Hepatocyte (in vitro differentiated cells): ENCODE measurements around the gene CCDC187. TPM values are rescaled to one million over a fixed set of nuclear protein-coding genes. Genes with fewer than 3 reads are reported as not detected.

Experiments
- DNase-seq: peaks from one replicate; pipeline ENCODE4 v3.0.0-alpha.2; 2016; ENCODE audit warnings: low spot score
- H2AFZ ChIP-seq: fragments of 200-600 bp; sonication (generic); 2 replicates; pipeline ENCODE4 v1.6.0; 2016; ENCODE audit warnings: antibody characterized with exemption, mild to moderate bottlenecking
- H3K27ac ChIP-seq: fragments of 200-600 bp; sonication (generic); 2 replicates; pipeline ENCODE4 v1.5.1; 2016; ENCODE audit warnings: mild to moderate bottlenecking
- H3K27me3 ChIP-seq: fragments of 200-600 bp; sonication (generic); 2 replicates; pipeline ENCODE4 v1.6.1; 2016
- H3K36me3 ChIP-seq: fragments of 200-600 bp; sonication (generic); replicated peaks from 2 replicates; pipeline ENCODE4 v1.5.1; 2016; ENCODE audit warnings: low read depth; ENCODE audit not compliant: insufficient read depth
- H3K4me1 ChIP-seq: fragments of 200-600 bp; sonication (generic); 2 replicates; pipeline ENCODE4 v1.5.1; 2016; ENCODE audit warnings: mild to moderate bottlenecking, moderate library complexity; ENCODE audit not compliant: insufficient read depth
- H3K4me2 ChIP-seq: fragments of 200-600 bp; sonication (generic); 2 replicates; pipeline ENCODE4 v1.6.0; 2016
- H3K4me3 ChIP-seq: fragments of 200-600 bp; sonication (generic); 2 replicates; pipeline ENCODE4 v1.5.1; 2016; ENCODE audit warnings: mild to moderate bottlenecking
- H3K79me2 ChIP-seq: fragments of 200-600 bp; sonication (generic); 2 replicates; pipeline ENCODE4 v1.6.0; 2017; ENCODE audit warnings: mild to moderate bottlenecking
- H3K9me2 ChIP-seq: fragments of 200-600 bp; sonication (generic); replicated peaks from 2 replicates; pipeline ENCODE4 v1.6.0; 2017; ENCODE audit warnings: mild to moderate bottlenecking; ENCODE audit not compliant: insufficient read depth
- H3K9me3 ChIP-seq: fragments of 200-600 bp; sonication (generic); 2 replicates; pipeline ENCODE4 v1.5.1; 2016; ENCODE audit warnings: low read depth, mild to moderate bottlenecking
- H4K20me1 ChIP-seq: fragments of 200-600 bp; sonication (generic); 2 replicates; pipeline ENCODE4 v1.6.0; 2016; ENCODE audit warnings: mild to moderate bottlenecking; ENCODE audit not compliant: insufficient read depth, poor library complexity, severe bottlenecking
- EZH2 ChIP-seq: fragments of 200-600 bp; sonication (generic); IDR thresholded peaks from 2 replicates; pipeline ENCODE4 v1.6.1; 2016; ENCODE audit warnings: antibody characterized with exemption, mild to moderate bottlenecking, borderline replicate concordance
- EZH2phosphoT487 ChIP-seq: fragments of 200-600 bp; sonication (generic); IDR thresholded peaks from one replicate; pipeline ENCODE4 v1.6.1; 2018; ENCODE audit warnings: antibody characterized with exemption, mild to moderate bottlenecking, low read depth, moderate library complexity; ENCODE audit not compliant: unreplicated experiment, severe bottlenecking
- whole genome bisulfite sequencing: methylation state at CpG from one replicate; pipeline ENCODE4 v1.1.6; 2016; ENCODE audit warnings: low lambda C conversion rate; ENCODE audit errors: missing lambda C conversion rate; 5-methylcytosine and 5-hydroxymethylcytosine counted together
- polyA plus RNA-seq: library from polyadenylated mRNA; unstranded; fragments of >200 nt; fragmentation: Nextera tagmentation; extraction: Ambion mirVana; gene quantifications from 2 replicates; pipeline ENCODE4 v1.2.1, GENCODE V29; 2016
- total RNA-seq: library from RNA; depleted of rRNA; stranded (reverse); fragments of >200 nt; gene quantifications from 2 replicates; pipeline ENCODE4 v1.2.3, GENCODE V29; 2014
- TF ChIP-seq, protein P1 (sequence below): fragments of 200-600 bp; sonication (generic); IDR thresholded peaks from 2 replicates; pipeline ENCODE4 v1.5.1; 2016; ENCODE audit warnings: antibody characterized with exemption, mild to moderate bottlenecking; ENCODE audit not compliant: poor library complexity

The CCDC187 gene
- total and polyA plus RNA-seq, 2 experiments from 2014 or later = 0.60 to 0.75 TPM

DNA sequence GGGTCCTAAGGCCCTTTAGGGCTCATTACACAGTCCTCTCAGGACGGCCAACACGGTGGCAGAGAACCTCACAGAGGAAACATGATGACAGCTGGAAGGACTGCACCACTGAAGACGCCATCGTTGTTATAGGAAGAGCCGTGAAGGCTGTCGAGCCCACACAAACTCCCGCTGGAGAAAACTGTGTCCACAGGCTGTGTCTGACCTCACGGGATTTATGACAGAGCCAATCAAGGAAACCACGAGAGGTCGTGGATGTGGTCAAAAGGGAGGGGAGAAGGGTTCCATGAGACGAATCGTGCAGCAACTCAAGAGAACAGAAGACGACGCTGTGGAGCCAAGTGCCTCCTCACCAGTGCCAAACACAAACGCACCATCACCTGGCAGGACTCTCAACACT lies 70.5 kb downstream of the CCDC187 start:
- Histone ChIP-seq H3K4me1 (no peaks in the 10 kb centered on the region), H3K27ac (no peak overlapping the region), H3K4me2 (no peak overlapping the region), H3K27me3 (no peaks in the 10 kb centered on the region), H3K4me3 (no peak overlapping the region), H3K36me3 (no peaks in the 10 kb centered on the region), H3K9me3 (no peaks in the 10 kb centered on the region), H3K79me2 (peaks cover 22% of the 10 kb centered on the region), H2AFZ (no peak overlapping the region), H3K9me2 (no peaks in the 10 kb centered on the region), H4K20me1 (peaks cover 11% of the 10 kb centered on the region)
- TF ChIP-seq, protein P1, sequence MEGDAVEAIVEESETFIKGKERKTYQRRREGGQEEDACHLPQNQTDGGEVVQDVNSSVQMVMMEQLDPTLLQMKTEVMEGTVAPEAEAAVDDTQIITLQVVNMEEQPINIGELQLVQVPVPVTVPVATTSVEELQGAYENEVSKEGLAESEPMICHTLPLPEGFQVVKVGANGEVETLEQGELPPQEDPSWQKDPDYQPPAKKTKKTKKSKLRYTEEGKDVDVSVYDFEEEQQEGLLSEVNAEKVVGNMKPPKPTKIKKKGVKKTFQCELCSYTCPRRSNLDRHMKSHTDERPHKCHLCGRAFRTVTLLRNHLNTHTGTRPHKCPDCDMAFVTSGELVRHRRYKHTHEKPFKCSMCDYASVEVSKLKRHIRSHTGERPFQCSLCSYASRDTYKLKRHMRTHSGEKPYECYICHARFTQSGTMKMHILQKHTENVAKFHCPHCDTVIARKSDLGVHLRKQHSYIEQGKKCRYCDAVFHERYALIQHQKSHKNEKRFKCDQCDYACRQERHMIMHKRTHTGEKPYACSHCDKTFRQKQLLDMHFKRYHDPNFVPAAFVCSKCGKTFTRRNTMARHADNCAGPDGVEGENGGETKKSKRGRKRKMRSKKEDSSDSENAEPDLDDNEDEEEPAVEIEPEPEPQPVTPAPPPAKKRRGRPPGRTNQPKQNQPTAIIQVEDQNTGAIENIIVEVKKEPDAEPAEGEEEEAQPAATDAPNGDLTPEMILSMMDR = no peak
- TF ChIP-seq EZH2 (no peak), EZH2phosphoT487 (no peak)
- no peak for DNase-seq
- 91% methylated on average over 15 of the region's 15 CpGs for WGBS

DNA sequence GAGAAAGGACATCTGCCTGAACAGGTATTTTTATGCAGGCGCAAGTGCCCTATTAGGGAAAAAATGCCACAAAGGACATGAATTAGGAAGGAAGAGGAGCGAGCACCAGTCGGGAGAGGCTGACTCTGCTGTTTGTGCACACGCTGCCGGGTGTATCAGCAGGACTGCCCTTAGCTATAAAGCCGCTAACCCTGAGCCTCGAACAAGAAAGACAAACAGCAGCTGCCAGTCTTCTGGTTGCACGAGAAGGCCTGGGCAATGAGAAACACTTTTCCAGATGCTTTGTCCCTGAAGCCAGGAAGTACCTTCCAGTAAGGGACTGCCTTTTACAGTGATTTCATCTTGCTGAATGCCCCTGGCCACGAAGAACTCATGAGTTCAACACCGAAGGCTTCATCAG lies 70.9 kb downstream of the CCDC187 start:
- Histone ChIP-seq H3K79me2 (peaks cover 22% of the 10 kb centered on the region), H3K9me2 (no peaks in the 10 kb centered on the region), H3K27me3 (no peaks in the 10 kb centered on the region), H3K4me2 (no peak overlapping the region), H2AFZ (no peak overlapping the region), H4K20me1 (peaks cover 7% of the 10 kb centered on the region), H3K36me3 (no peaks in the 10 kb centered on the region), H3K9me3 (no peaks in the 10 kb centered on the region), H3K27ac (no peak overlapping the region), H3K4me3 (no peak overlapping the region), H3K4me1 (no peaks in the 10 kb centered on the region)
- TF ChIP-seq EZH2phosphoT487 = no peak
- TF ChIP-seq EZH2 = no peak
- TF ChIP-seq, protein P1 = no peak
- no peak for DNase-seq
- 64% methylated on average over 10 of the region's 10 CpGs for WGBS

DNA sequence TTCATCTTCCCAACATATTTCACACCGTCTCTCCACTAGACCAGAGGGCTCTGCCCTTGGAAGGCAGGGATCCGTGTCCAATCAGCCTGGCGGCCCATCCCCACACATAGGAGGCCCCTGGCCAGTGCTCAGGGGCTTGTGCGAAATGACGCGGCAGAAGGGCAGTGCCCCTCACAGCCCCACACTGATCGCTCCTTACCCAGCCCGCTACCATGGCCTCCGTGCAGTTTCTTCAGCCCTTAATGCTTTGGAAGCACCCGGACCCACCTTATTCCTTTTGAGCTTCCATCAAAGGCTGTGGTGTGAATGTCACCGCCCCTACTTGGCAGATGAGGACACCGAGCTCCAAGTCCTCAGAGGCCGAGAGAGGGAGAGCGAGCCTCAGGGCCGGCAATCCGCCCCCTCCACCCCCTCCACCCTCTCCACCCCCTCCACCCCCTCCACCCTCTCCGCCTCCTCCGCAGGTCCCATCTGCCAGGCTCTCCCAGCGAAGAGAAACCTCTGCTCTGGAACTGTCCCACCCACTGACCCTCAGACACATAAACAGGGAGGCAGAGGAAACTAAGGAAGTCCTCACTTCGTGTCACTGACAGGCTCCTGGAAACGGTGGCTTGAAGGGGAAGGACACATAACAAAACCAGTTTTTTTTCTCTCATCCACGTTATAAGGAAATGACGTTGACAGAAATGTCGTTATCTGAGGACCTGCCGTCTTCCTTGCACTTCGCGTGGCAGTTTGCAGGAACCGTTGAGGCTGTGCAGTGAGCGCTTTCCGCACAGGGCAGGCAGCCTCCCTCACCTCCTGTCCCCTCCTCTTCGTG lies 72.2 kb downstream of the CCDC187 start:
- Histone ChIP-seq H3K4me3 (no peak overlapping the region), H3K27ac (no peak overlapping the region), H3K4me2 (no peak overlapping the region), H3K36me3 (no peaks in the 10 kb centered on the region), H4K20me1 (peaks cover 5% of the 10 kb centered on the region), H3K27me3 (no peaks in the 10 kb centered on the region), H3K79me2 (peaks cover 22% of the 10 kb centered on the region), H3K9me2 (no peaks in the 10 kb centered on the region), H3K9me3 (no peaks in the 10 kb centered on the region), H2AFZ (no peak overlapping the region), H3K4me1 (no peaks in the 10 kb centered on the region)
- no peak for DNase-seq
- WGBS = 92% methylated on average over 28 of the region's 31 CpGs
- TF ChIP-seq EZH2 = no peak

DNA sequence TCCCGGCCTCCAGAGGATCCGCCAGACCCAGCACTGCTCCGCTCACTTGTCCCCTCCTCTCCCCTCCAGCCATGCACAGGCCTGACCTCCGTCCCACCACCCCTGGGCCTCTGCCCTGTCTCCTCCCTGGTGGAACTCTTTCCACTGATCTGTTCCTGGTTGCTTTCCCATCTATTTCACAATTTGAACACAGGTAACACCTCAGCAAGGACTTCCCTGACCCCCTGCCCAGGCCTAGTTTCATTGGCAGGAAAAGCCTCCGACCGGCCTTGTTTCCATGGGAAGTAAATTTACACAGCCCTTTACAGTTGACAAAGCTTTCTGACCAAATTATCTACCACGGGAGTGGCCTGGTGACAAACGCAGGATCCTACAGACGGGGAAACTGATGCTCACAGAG lies 73.1 kb downstream of the CCDC187 start:
- Histone ChIP-seq H4K20me1 (peaks cover 8% of the 10 kb centered on the region), H3K79me2 (peaks cover 25% of the 10 kb centered on the region), H3K4me1 (no peaks in the 10 kb centered on the region)

More for the DNA sequence above, 73.1 kb downstream of the CCDC187 start:
- H3K27me3 ChIP-seq = no peaks in the 10 kb centered on the region
- H3K4me2 ChIP-seq = no peak overlapping the region
- H3K9me2 ChIP-seq = no peaks in the 10 kb centered on the region
- H2AFZ ChIP-seq = no peak overlapping the region
- TF ChIP-seq EZH2phosphoT487 (no peak), EZH2 (no peak)
- TF ChIP-seq, protein P1 = no peak
- no peaks in the 10 kb centered on the region for H3K9me3 ChIP-seq
- H3K36me3 ChIP-seq = no peaks in the 10 kb centered on the region
- DNase-seq = no peak
- WGBS = 75% methylated on average over 9 of the region's 9 CpGs
- no peak overlapping the region for H3K4me3 ChIP-seq
- no peak overlapping the region for H3K27ac ChIP-seq
